Measurements from ENCODE around the gene ADAM17.

DNA sequence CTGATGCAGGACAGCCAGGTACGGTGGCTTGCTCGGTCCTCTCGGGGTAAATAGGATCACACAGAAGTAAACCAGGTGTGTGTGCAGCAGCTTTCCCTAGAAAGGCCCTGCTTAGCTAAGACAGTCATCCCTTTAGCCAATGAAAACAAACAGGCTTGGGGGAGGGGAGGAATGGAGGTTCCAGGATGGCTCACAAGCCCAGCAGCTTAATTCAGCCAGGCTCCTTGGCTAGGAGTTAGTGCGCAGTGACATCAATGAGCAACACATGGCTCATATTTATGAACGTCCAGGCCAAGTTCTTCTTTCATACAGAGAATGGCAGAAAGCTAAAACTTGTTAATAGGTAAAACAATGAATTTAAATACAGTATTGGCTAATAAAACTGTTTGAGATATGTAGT, 71.1 kb downstream of the ADAM17 start:
- TF ChIP-seq, protein P1, sequence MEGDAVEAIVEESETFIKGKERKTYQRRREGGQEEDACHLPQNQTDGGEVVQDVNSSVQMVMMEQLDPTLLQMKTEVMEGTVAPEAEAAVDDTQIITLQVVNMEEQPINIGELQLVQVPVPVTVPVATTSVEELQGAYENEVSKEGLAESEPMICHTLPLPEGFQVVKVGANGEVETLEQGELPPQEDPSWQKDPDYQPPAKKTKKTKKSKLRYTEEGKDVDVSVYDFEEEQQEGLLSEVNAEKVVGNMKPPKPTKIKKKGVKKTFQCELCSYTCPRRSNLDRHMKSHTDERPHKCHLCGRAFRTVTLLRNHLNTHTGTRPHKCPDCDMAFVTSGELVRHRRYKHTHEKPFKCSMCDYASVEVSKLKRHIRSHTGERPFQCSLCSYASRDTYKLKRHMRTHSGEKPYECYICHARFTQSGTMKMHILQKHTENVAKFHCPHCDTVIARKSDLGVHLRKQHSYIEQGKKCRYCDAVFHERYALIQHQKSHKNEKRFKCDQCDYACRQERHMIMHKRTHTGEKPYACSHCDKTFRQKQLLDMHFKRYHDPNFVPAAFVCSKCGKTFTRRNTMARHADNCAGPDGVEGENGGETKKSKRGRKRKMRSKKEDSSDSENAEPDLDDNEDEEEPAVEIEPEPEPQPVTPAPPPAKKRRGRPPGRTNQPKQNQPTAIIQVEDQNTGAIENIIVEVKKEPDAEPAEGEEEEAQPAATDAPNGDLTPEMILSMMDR (IDR thresholded peaks at IDR 0.05) = no peak
- TF ChIP-seq POLR2A (IDR thresholded peaks at IDR 0.05) (no peak), EP300 (IDR thresholded peaks at IDR 0.05) (no peak), POLR2AphosphoS5 (IDR thresholded peaks at IDR 0.05) (no peak)
